Keratinocyte (primary cell): Measurements from ENCODE around the gene FHIT. TPM values are rescaled to one million over a fixed set of nuclear protein-coding genes. Genes with fewer than 3 reads are reported as not detected.

ENCODE experiments used
- DNase-seq: peaks from one replicate; pipeline ENCODE4 v3.0.0-alpha.2; 2011; ENCODE audit warnings: low read depth, missing footprints, low spot score
- FAIRE-seq: peaks from 2 replicates; lab custom pipeline; 2011; peaks lifted over from hg19 to GRCh38; lab: Jason Lieb, UNC
- H2AFZ ChIP-seq: 2 replicates; pipeline ENCODE4 v1.6.0; 2012; ENCODE audit warnings: low read length, control low read depth, inconsistent platforms; ENCODE audit not compliant: control insufficient read depth
- H3K27ac ChIP-seq: 2 replicates; pipeline ENCODE4 v1.5.1; 2011; ENCODE audit warnings: low read length; ENCODE audit not compliant: control insufficient read depth, insufficient read depth
- H3K27me3 ChIP-seq: 3 replicates; pipeline ENCODE4 v1.6.0; 2011; ENCODE audit warnings: low read length; ENCODE audit not compliant: control insufficient read depth, insufficient read depth; ENCODE audit errors: extremely low read depth
- H3K36me3 ChIP-seq, 2 experiments: 2 replicates in 1 of 2; 3 replicates in 1 of 2; pipeline ENCODE4 v1.5.1; 2011; ENCODE audit warnings: low read length in 2 of 2, mild to moderate bottlenecking in 1 of 2; ENCODE audit not compliant: control insufficient read depth in 2 of 2, insufficient read depth in 2 of 2; ENCODE audit errors: extremely low read depth in 1 of 2
- H3K4me1 ChIP-seq: 3 replicates; pipeline ENCODE4 v1.5.1; 2011; ENCODE audit warnings: low read length; ENCODE audit not compliant: control insufficient read depth, insufficient read depth; ENCODE audit errors: extremely low read depth
- H3K4me2 ChIP-seq: 3 replicates; pipeline ENCODE4 v1.6.0; 2011; ENCODE audit warnings: low read depth, low read length; ENCODE audit not compliant: control insufficient read depth, insufficient read depth; ENCODE audit errors: extremely low read depth
- H3K4me3 ChIP-seq, 3 experiments: fragments of 200-600 bp in 1 of 3; sonication (generic) in 1 of 3; 2 replicates in 2 of 3; 3 replicates in 1 of 3; pipeline ENCODE4 v1.5.1; 2011 to 2016; ENCODE audit warnings: low read length in 3 of 3, mild to moderate bottlenecking in 3 of 3, control low read depth in 2 of 3, inconsistent platforms in 1 of 3, low read depth in 1 of 3, mixed read lengths in 1 of 3, mixed run types in 1 of 3, moderate library complexity in 1 of 3; ENCODE audit not compliant: control insufficient read depth in 2 of 3, insufficient read depth in 2 of 3; ENCODE audit errors: extremely low read depth in 1 of 3
- H3K79me2 ChIP-seq: 2 replicates; pipeline ENCODE4 v1.6.0; 2012; ENCODE audit warnings: low read length; ENCODE audit not compliant: control insufficient read depth, insufficient read depth
- H3K9ac ChIP-seq: 3 replicates; pipeline ENCODE4 v1.6.0; 2011; ENCODE audit warnings: low read length; ENCODE audit not compliant: control insufficient read depth, insufficient read depth; ENCODE audit errors: extremely low read depth
- H3K9me1 ChIP-seq: 3 replicates; pipeline ENCODE4 v1.6.0; 2011; ENCODE audit warnings: low read length; ENCODE audit not compliant: control insufficient read depth, insufficient read depth; ENCODE audit errors: extremely low read depth
- H3K9me3 ChIP-seq: 2 replicates; pipeline ENCODE4 v1.5.1; 2012; ENCODE audit warnings: low read depth, low read length; ENCODE audit not compliant: control insufficient read depth
- H4K20me1 ChIP-seq: 3 replicates; pipeline ENCODE4 v1.6.0; 2011; ENCODE audit warnings: low read length; ENCODE audit not compliant: control insufficient read depth, insufficient read depth; ENCODE audit errors: extremely low read depth
- EZH2 ChIP-seq: IDR thresholded peaks from one replicate; pipeline ENCODE4 v1.6.1; 2012; ENCODE audit warnings: inconsistent platforms, mild to moderate bottlenecking, low read length, moderate library complexity
- dilution Hi-C: fragments of 300-500 bp; cut with MboI; formaldehyde crosslinking; loops from one replicate; pipeline ENCODE4 v1.7.0; 2020; ENCODE audit warnings: low sequenced_read_pairs; ENCODE audit not compliant: extremely low pct_ligation_motif_present
- polyA plus RNA-seq, 5 experiments: library from polyadenylated mRNA; depleted of rRNA in 3 of 5; stranded (reverse) in 3 of 5; stranded (forward) in 1 of 5; unstranded in 1 of 5; fragments of >200 nt; gene quantifications; 1 replicate in 1 of 5; 2 replicates in 3 of 5; 3 replicates in 1 of 5; pipeline versions ENCODE4 v1.2.1 to v1.2.3, GENCODE V29; 2011 to 2012; ENCODE audit warnings: missing spikeins in 2 of 5, low read depth in 1 of 5, low replicate concordance in 1 of 5
- TF ChIP-seq, protein P1 (sequence below), 3 experiments: IDR thresholded peaks in 1 of 3; conservative IDR thresholded peaks in 1 of 3; optimal IDR thresholded peaks in 1 of 3; 2 replicates in 2 of 3; 3 replicates in 1 of 3; pipeline versions ENCODE3 to v1.5.1; 2011; ENCODE audit warnings: low read length in 3 of 3, mild to moderate bottlenecking in 3 of 3, moderate library complexity in 2 of 3, control low read depth in 1 of 3, inconsistent platforms in 1 of 3; ENCODE audit not compliant: insufficient read depth in 2 of 3; ENCODE audit errors: extremely low read depth in 1 of 3

FHIT gene
- polyA plus RNA-seq, 1 donor (not counting 4 experiments of a cell fraction or from before 2014, with no cell fraction given): 2.2 TPM

DNA sequence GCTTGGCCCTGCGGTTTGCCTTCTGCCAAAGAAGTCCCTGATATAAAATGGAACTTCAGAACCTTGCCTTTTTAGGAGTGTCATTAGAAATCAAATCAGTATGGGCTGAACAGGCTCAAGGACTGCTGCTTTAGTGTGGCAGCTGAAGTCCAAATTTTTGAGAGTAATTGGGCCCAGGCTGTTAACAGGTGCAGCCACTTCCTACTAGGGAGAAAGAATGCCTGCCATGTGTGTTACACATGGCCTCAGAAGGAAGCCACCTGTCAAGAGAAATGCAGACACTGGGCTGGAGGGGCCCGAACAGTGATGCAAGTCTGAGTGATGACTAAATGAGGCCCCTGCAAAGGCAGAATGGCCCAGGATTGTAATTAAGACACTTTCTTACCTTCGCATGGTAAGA is 1414.7 kb downstream of the FHIT start:
- no peak overlapping the region for H3K4me2 ChIP-seq
- H3K4me3 ChIP-seq: no peak overlapping the region
- H3K36me3 ChIP-seq: no peaks in the 10 kb centered on the region
- H3K9ac ChIP-seq: no peak overlapping the region
- H3K27me3 ChIP-seq: no peaks in the 10 kb centered on the region
- TF ChIP-seq EZH2: no peak
- TF ChIP-seq, protein P1, sequence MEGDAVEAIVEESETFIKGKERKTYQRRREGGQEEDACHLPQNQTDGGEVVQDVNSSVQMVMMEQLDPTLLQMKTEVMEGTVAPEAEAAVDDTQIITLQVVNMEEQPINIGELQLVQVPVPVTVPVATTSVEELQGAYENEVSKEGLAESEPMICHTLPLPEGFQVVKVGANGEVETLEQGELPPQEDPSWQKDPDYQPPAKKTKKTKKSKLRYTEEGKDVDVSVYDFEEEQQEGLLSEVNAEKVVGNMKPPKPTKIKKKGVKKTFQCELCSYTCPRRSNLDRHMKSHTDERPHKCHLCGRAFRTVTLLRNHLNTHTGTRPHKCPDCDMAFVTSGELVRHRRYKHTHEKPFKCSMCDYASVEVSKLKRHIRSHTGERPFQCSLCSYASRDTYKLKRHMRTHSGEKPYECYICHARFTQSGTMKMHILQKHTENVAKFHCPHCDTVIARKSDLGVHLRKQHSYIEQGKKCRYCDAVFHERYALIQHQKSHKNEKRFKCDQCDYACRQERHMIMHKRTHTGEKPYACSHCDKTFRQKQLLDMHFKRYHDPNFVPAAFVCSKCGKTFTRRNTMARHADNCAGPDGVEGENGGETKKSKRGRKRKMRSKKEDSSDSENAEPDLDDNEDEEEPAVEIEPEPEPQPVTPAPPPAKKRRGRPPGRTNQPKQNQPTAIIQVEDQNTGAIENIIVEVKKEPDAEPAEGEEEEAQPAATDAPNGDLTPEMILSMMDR (optimal IDR thresholded peaks at IDR 0.05 in 1 of 3, IDR thresholded peaks at IDR 0.05 in 1 of 3, conservative IDR thresholded peaks at IDR 0.05 in 1 of 3; ENCODE audit: extremely low read depth in 1 of 3, insufficient read depth in 2 of 3, low read length in 3 of 3): no peak
- dilution Hi-C loops: no loop called here
- no peaks in the 10 kb centered on the region for H3K79me2 ChIP-seq
- no peaks in the 10 kb centered on the region for H3K4me1 ChIP-seq
- H3K27ac ChIP-seq: no peak overlapping the region
- FAIRE-seq (no peak), DNase-seq (no peak)
- H4K20me1 ChIP-seq: no peaks in the 10 kb centered on the region
- no peak overlapping the region for H2AFZ ChIP-seq
- H3K9me1 ChIP-seq: no peaks in the 10 kb centered on the region
- H3K9me3 ChIP-seq: no peaks in the 10 kb centered on the region

DNA sequence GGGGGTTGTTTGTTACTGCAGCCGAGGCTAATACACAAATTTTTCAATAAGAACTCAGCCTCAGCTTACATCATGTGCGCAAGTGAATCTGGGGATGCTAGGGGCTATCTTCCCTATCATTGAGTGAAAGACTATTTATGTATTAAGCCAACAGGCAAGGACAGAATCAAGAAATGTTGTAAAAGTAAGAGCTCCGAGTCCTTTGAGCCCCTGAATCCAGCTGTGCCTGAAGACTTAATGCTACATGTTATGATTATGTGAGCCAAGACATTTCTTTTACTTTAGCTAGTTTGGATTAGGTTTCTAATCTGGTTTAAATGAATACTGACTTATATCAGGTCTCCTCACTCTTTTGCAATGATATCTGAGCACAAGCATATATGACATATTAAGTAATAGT is 1418.5 kb downstream of the FHIT start:
- H3K27ac ChIP-seq: no peak overlapping the region
- no peak overlapping the region for H3K4me2 ChIP-seq
- H3K9me1 ChIP-seq: no peaks in the 10 kb centered on the region
- H3K4me1 ChIP-seq: no peaks in the 10 kb centered on the region
- H3K36me3 ChIP-seq: no peaks in the 10 kb centered on the region
- H3K4me3 ChIP-seq: no peak overlapping the region
- no peaks in the 10 kb centered on the region for H3K79me2 ChIP-seq
- TF ChIP-seq, protein P1 (optimal IDR thresholded peaks at IDR 0.05 in 1 of 3, IDR thresholded peaks at IDR 0.05 in 1 of 3, conservative IDR thresholded peaks at IDR 0.05 in 1 of 3; ENCODE audit: extremely low read depth in 1 of 3, insufficient read depth in 2 of 3, low read length in 3 of 3): no peak
- no peak for TF ChIP-seq EZH2
- DNase-seq: no peak
- H2AFZ ChIP-seq: no peak overlapping the region
- H3K9me3 ChIP-seq: no peaks in the 10 kb centered on the region
- dilution Hi-C loops: no loop called here
- H4K20me1 ChIP-seq: no peaks in the 10 kb centered on the region
- FAIRE-seq: no peak
- H3K27me3 ChIP-seq: no peaks in the 10 kb centered on the region
- no peak overlapping the region for H3K9ac ChIP-seq
